Thoracic aorta (tissue), 2 donors: Measurements from ENCODE around the gene PUS3. TPM values are rescaled to one million over a fixed set of nuclear protein-coding genes. Genes with fewer than 3 reads are reported as not detected.

ENCODE experiments used
- ATAC-seq: fragments of 150-250 bp; one replicate; pipeline ENCODE4 v1.8.0; 2017; ENCODE audit warnings: low read depth; ENCODE audit not compliant: insufficient number of reproducible peaks, low FRiP score
- DNase-seq: peaks from one replicate; pipeline ENCODE4 v3.0.0-alpha.2; 2020; ENCODE audit warnings: low spot score
- H3K27ac ChIP-seq, 2 donors: fragments of 200-600 bp; sonication (generic); 1 replicate in 1 of 2; 2 replicates in 1 of 2; pipeline ENCODE4 v1.5.1; 2016; ENCODE audit warnings: mild to moderate bottlenecking in 2 of 2, moderate library complexity in 2 of 2
- H3K27me3 ChIP-seq: fragments of 200-600 bp; sonication (generic); replicated peaks from 2 replicates; pipeline ENCODE4 v1.6.0; 2016; ENCODE audit warnings: mild to moderate bottlenecking; ENCODE audit not compliant: insufficient read depth
- H3K36me3 ChIP-seq: fragments of 200-600 bp; sonication (generic); one replicate; pipeline ENCODE4 v1.5.1; 2016
- H3K4me1 ChIP-seq, 2 donors: fragments of 200-600 bp; sonication (generic); 1 replicate in 1 of 2; 2 replicates in 1 of 2; pipeline versions ENCODE4 v1.5.1 to v1.6.0; 2016; ENCODE audit warnings: low read depth in 2 of 2, mild to moderate bottlenecking in 1 of 2; ENCODE audit not compliant: control insufficient read depth in 1 of 2
- H3K4me3 ChIP-seq: fragments of 200-600 bp; sonication (generic); 2 replicates; pipeline ENCODE4 v1.5.1; 2016; ENCODE audit warnings: mild to moderate bottlenecking
- H3K9me3 ChIP-seq: fragments of 200-600 bp; sonication (generic); 2 replicates; pipeline ENCODE4 v1.5.1; 2016
- CTCF ChIP-seq: fragments of 200-600 bp; sonication (generic); IDR thresholded peaks from one replicate; pipeline ENCODE4 v1.5.1; 2019; ENCODE audit warnings: antibody characterized with exemption
- total RNA-seq, 2 donors: library from RNA; depleted of rRNA; stranded (reverse); fragments of >200 nt; gene quantifications; one replicate each; pipeline versions ENCODE4 v1.1.0 to v1.2.3, GENCODE V29; 2016

Gene PUS3
- total RNA-seq, 2 donors from 2014 or later = 1.6 to 16.9 TPM

GRCh38 chr11:125949271-125950177, 46.5 kb upstream of the PUS3 start:
- no peaks in the 10 kb centered on the region for H3K27me3 ChIP-seq
- no peak for DNase-seq
- no peak overlapping the region for H3K27ac ChIP-seq
- H3K36me3 ChIP-seq = no peaks in the 10 kb centered on the region
- no peak overlapping the region for H3K4me3 ChIP-seq
- no peaks in the 10 kb centered on the region for H3K9me3 ChIP-seq
- H3K4me1 ChIP-seq = no peaks in the 10 kb centered on the region
- TF ChIP-seq CTCF = no peak
- ATAC-seq = no peak

GRCh38 chr11:125948278-125949051, 45.5 kb upstream of the PUS3 start:
- no peak for ATAC-seq
- DNase-seq = no peak
- H3K36me3 ChIP-seq = no peaks in the 10 kb centered on the region
- H3K4me3 ChIP-seq = no peak overlapping the region
- no peaks in the 10 kb centered on the region for H3K27me3 ChIP-seq
- no peak for TF ChIP-seq CTCF
- no peaks in the 10 kb centered on the region for H3K9me3 ChIP-seq
- no peak overlapping the region for H3K27ac ChIP-seq
- no peaks in the 10 kb centered on the region for H3K4me1 ChIP-seq

GRCh38 chr11:125947419-125948277, 44.6 kb upstream of the PUS3 start:
- H3K36me3 ChIP-seq = no peaks in the 10 kb centered on the region
- DNase-seq = no peak
- no peak for ATAC-seq
- H3K4me3 ChIP-seq = no peak overlapping the region
- H3K27ac ChIP-seq = no peak overlapping the region
- no peaks in the 10 kb centered on the region for H3K4me1 ChIP-seq
- no peaks in the 10 kb centered on the region for H3K9me3 ChIP-seq
- TF ChIP-seq CTCF = no peak
- no peaks in the 10 kb centered on the region for H3K27me3 ChIP-seq

GRCh38 chr11:125946712-125947418, 43.9 kb upstream of the PUS3 start:
- ATAC-seq (no peak), DNase-seq (no peak)
- Histone ChIP-seq H3K4me3 (no peak overlapping the region), H3K9me3 (no peaks in the 10 kb centered on the region), H3K36me3 (no peaks in the 10 kb centered on the region), H3K27ac (no peak overlapping the region), H3K4me1 (no peaks in the 10 kb centered on the region), H3K27me3 (no peaks in the 10 kb centered on the region)
- no peak for TF ChIP-seq CTCF
